ENCODE results near the gene SMYD5. TPM values are rescaled to one million over a fixed set of nuclear protein-coding genes. Genes with fewer than 3 reads are reported as not detected.

Gene SMYD5
- total RNA-seq, 6 experiments from 2014 or later: 5.3 to 12.2 (median 9.4) TPM

- TF ChIP-seq POLR2A (IDR thresholded peaks at IDR 0.05): no peak
- no peak for TF ChIP-seq CTCF (IDR thresholded peaks at IDR 0.05)
- Histone ChIP-seq H3K4me3 (no peak overlapping the region), H3K4me1 (peaks cover 0 to 5% (median 0%) of the 10 kb centered on the region in 4 donors), H3K27ac (no peak overlapping the region), H3K36me3 (peaks cover 0 to 12% (median 2%) of the 10 kb centered on the region in 4 donors), H3K9me3 (no peaks in the 10 kb centered on the region), H3K27me3 (no peaks in the 10 kb centered on the region)
- WGBS (ENCODE audit: insufficient coverage, low coverage, low lambda C conversion rate, missing lambda C conversion rate): 64% methylated on average over 6 of the region's 14 CpGs
- DNase-seq (no peak), ATAC-seq (no peak)
- intact Hi-C loops (cut with DNase I): no loop called here
These were observed 14.6 kb downstream of the SMYD5 start for GRCh38 chr2:73228631-73229030.

- ATAC-seq (no peak), DNase-seq (peak in 1 of 3 donors; percentile 58)
- Histone ChIP-seq H3K27ac (peak overlapping the region in 2 of 3 donors; percentile 17 to 48), H3K27me3 (no peaks in the 10 kb centered on the region), H3K4me1 (peaks cover 0 to 17% (median 3%) of the 10 kb centered on the region in 4 donors), H3K4me3 (peak overlapping the region; percentile 83 to 94 (median 90)), H3K9me3 (no peaks in the 10 kb centered on the region), H3K36me3 (peaks cover 0 to 12% (median 0%) of the 10 kb centered on the region in 4 donors)
- 5% methylated on average over 12 of the region's 37 CpGs for WGBS (ENCODE audit: insufficient coverage, low coverage, low lambda C conversion rate, missing lambda C conversion rate)
- intact Hi-C loops (cut with DNase I): no loop called here
- TF ChIP-seq POLR2A (IDR thresholded peaks at IDR 0.05) (no peak), CTCF (IDR thresholded peaks at IDR 0.05) (no peak)
These were observed 18.5 kb downstream of the SMYD5 start for GRCh38 chr2:73232403-73233153.

- H3K36me3 ChIP-seq: peaks cover 0 to 12% (median 0%) of the 10 kb centered on the region in 4 donors
- peak within 1 kb of the TSS; percentile 83 to 94 (median 90) for H3K4me3 ChIP-seq
- H3K27me3 ChIP-seq: no peaks in the 10 kb centered on the region
- DNase-seq (peak; percentile 98 to 100 (median 99)), ATAC-seq (peak; percentile 90 to 94 (median 91))
- intact Hi-C loops (cut with DNase I): no loop called here
- peaks cover 0 to 17% (median 3%) of the 10 kb centered on the region in 4 donors for H3K4me1 ChIP-seq
- WGBS (ENCODE audit: insufficient coverage, low coverage, low lambda C conversion rate, missing lambda C conversion rate): 0% methylated on average over 10 of the region's 67 CpGs
- TF ChIP-seq POLR2A (IDR thresholded peaks at IDR 0.05): peak; percentile 72
- TF ChIP-seq CTCF (IDR thresholded peaks at IDR 0.05): no peak
- peak within 1 kb of the TSS; percentile 89 to 94 (median 91) for H3K27ac ChIP-seq
- H3K9me3 ChIP-seq: no peaks in the 10 kb centered on the region
These were observed 19.3 kb downstream of the SMYD5 start, which contains the start of gene PRADC1 for GRCh38 chr2:73233154-73233931. PRADC1 (minus strand) TSS chr2:73233239; CDS start chr2:73233160, 79 bp downstream.

GRCh38 chr2:73233932-73234832, 20.1 kb downstream of the SMYD5 start, which contains the start of gene CCT7:
CCT7 (plus strand) TSS chr2:73234308; CDS start chr2:73234379, 71 bp downstream.
- Histone ChIP-seq H3K9me3 (no peaks in the 10 kb centered on the region), H3K27me3 (no peaks in the 10 kb centered on the region), H3K27ac (peak within 1 kb of the TSS; percentile 89 to 94 (median 91)), H3K36me3 (peaks cover 0 to 7% (median 0%) of the 10 kb centered on the region in 4 donors), H3K4me3 (peak within 1 kb of the TSS; percentile 83 to 94 (median 90)), H3K4me1 (peaks cover 0 to 17% (median 3%) of the 10 kb centered on the region in 4 donors)
- intact Hi-C loops (cut with DNase I): no loop called here
- DNase-seq (peak; percentile 86 to 93 (median 92)), ATAC-seq (peak; percentile 81 to 84 (median 81))
- 0% methylated on average over 36 of the region's 69 CpGs for WGBS (ENCODE audit: insufficient coverage, low coverage, low lambda C conversion rate, missing lambda C conversion rate)
- peak; percentile 80 for TF ChIP-seq POLR2A (IDR thresholded peaks at IDR 0.05)
- no peak for TF ChIP-seq CTCF (IDR thresholded peaks at IDR 0.05)

Measured in right lobe of liver (tissue), 6 donors.